GM23338 (cell line): ENCODE data around the gene SRRT. TPM values are rescaled to one million over a fixed set of nuclear protein-coding genes. Genes with fewer than 3 reads are reported as not detected.

ENCODE experiments used
- ATAC-seq: fragments of 200-7000 bp; cut with Tn5 transposase; 3 replicates; pipeline ENCODE4 v1.9.1; 2020
- DNase-seq: peaks from one replicate; pipeline ENCODE4 v3.0.0-alpha.2; 2015; ENCODE audit warnings: low spot score
- H2AFZ ChIP-seq: fragments of 200-600 bp; sonication (generic); 2 replicates; pipeline ENCODE4 v1.8.0; 2016; ENCODE audit warnings: antibody characterized with exemption, mild to moderate bottlenecking, moderate library complexity
- H3F3A ChIP-seq: fragments of 200-600 bp; sonication (generic); replicated peaks from 2 replicates; pipeline ENCODE4 v1.8.0; 2017; ENCODE audit warnings: antibody characterized with exemption, mixed run types, low read depth
- H3K27ac ChIP-seq: fragments of 200-600 bp; sonication (generic); 2 replicates; pipeline ENCODE4 v1.6.1; 2016; ENCODE audit warnings: low read depth
- H3K27me3 ChIP-seq: fragments of 200-600 bp; sonication (generic); 2 replicates; pipeline ENCODE4 v1.8.0; 2016; ENCODE audit warnings: mild to moderate bottlenecking, mixed run types, moderate library complexity; ENCODE audit not compliant: insufficient read depth
- H3K36me3 ChIP-seq: fragments of 200-600 bp; sonication (generic); 2 replicates; pipeline ENCODE4 v1.8.0; 2016; ENCODE audit warnings: mild to moderate bottlenecking; ENCODE audit not compliant: insufficient read depth
- H3K4me1 ChIP-seq: fragments of 200-600 bp; sonication (generic); 2 replicates; pipeline ENCODE4 v1.8.0; 2016; ENCODE audit warnings: mild to moderate bottlenecking, moderate library complexity; ENCODE audit not compliant: insufficient read depth
- H3K4me2 ChIP-seq: fragments of 200-600 bp; sonication (generic); 2 replicates; pipeline ENCODE4 v1.7.1; 2017; ENCODE audit warnings: mixed run types
- H3K4me3 ChIP-seq: fragments of 200-600 bp; sonication (generic); 2 replicates; pipeline ENCODE4 v1.6.1; 2016; ENCODE audit warnings: mixed run types
- H3K79me2 ChIP-seq: fragments of 200-600 bp; sonication (generic); replicated peaks from 2 replicates; pipeline ENCODE4 v1.8.0; 2017; ENCODE audit warnings: mild to moderate bottlenecking; ENCODE audit not compliant: insufficient read depth
- H3K9me2 ChIP-seq: fragments of 200-600 bp; sonication (generic); 2 replicates; pipeline ENCODE4 v1.8.0; 2017; ENCODE audit not compliant: insufficient read depth
- H4K20me1 ChIP-seq: fragments of 200-600 bp; sonication (generic); replicated peaks from 2 replicates; pipeline ENCODE4 v1.8.0; 2017; ENCODE audit warnings: mild to moderate bottlenecking; ENCODE audit not compliant: insufficient read depth
- H3K27ac Mint-ChIP-seq: 2 replicates; pipeline ENCODE4 v1.8.0; 2020; ENCODE audit warnings: inconsistent platforms, mild to moderate bottlenecking, moderate library complexity, mixed read lengths
- H3K27me3 Mint-ChIP-seq: 3 replicates; pipeline ENCODE4 v1.8.0; 2022; ENCODE audit warnings: low read depth, mild to moderate bottlenecking, moderate library complexity, mixed read lengths, inconsistent platforms; ENCODE audit not compliant: insufficient read depth, poor library complexity
- H3K36me3 Mint-ChIP-seq: 3 replicates; pipeline ENCODE4 v1.8.0; 2021; ENCODE audit warnings: low read depth, mild to moderate bottlenecking, inconsistent platforms, moderate library complexity, mixed read lengths
- H3K4me1 Mint-ChIP-seq: 3 replicates; pipeline ENCODE4 v1.8.0; 2020; ENCODE audit warnings: mild to moderate bottlenecking, inconsistent platforms, mixed read lengths
- H3K4me3 Mint-ChIP-seq: 3 replicates; pipeline ENCODE4 v1.8.0; 2021; ENCODE audit warnings: moderate library complexity, mild to moderate bottlenecking, inconsistent platforms, mixed read lengths
- H3K9me3 Mint-ChIP-seq: 3 replicates; pipeline ENCODE4 v1.8.0; 2020; ENCODE audit warnings: moderate library complexity, mild to moderate bottlenecking, inconsistent platforms, mixed read lengths
- CTCF ChIP-seq, 2 experiments: fragments of 200-600 bp in 1 of 2; sonication (generic) in 1 of 2; conservative IDR thresholded peaks; 2 replicates each; pipeline versions ENCODE4 v1.5.1 to v1.6.1; 2016 to 2017; ENCODE audit warnings: antibody characterized with exemption in 2 of 2, low read depth in 2 of 2, mild to moderate bottlenecking in 2 of 2, moderate library complexity in 1 of 2
- ETS1 ChIP-seq: IDR thresholded peaks from 2 replicates; pipeline ENCODE4 v1.6.1; 2016; ENCODE audit warnings: antibody characterized with exemption
- EZH2 ChIP-seq: fragments of 200-600 bp; sonication (generic); IDR thresholded peaks from one replicate; pipeline ENCODE4 v1.8.0; 2017; ENCODE audit warnings: antibody characterized with exemption, mild to moderate bottlenecking, low read depth; ENCODE audit not compliant: unreplicated experiment
- EZH2phosphoT487 ChIP-seq: fragments of 200-600 bp; sonication (generic); IDR thresholded peaks from one replicate; pipeline ENCODE4 v1.8.1; 2018; ENCODE audit warnings: antibody characterized with exemption; ENCODE audit not compliant: unreplicated experiment
- NANOG ChIP-seq: IDR thresholded peaks from 2 replicates; pipeline ENCODE4 v1.6.1; 2016; ENCODE audit warnings: antibody characterized with exemption, borderline replicate concordance
- POLR2AphosphoS5 ChIP-seq: IDR thresholded peaks from 2 replicates; pipeline ENCODE4 v1.6.1; 2016; ENCODE audit warnings: antibody characterized with exemption, low read depth
- REST ChIP-seq: IDR thresholded peaks from one replicate; pipeline ENCODE4 v1.6.1; 2018; ENCODE audit warnings: antibody characterized with exemption; ENCODE audit not compliant: unreplicated experiment
- STAT1 ChIP-seq: IDR thresholded peaks from one replicate; pipeline ENCODE4 v1.6.1; 2016; ENCODE audit warnings: antibody characterized with exemption; ENCODE audit not compliant: unreplicated experiment
- ZNF114 ChIP-seq: fragments of 250-450 bp; sonication (Bioruptor Pico); IDR thresholded peaks from 2 replicates; pipeline ENCODE4 v1.5.0; 2020; ENCODE audit warnings: mild to moderate bottlenecking, moderate library complexity
- ZNF462 ChIP-seq: fragments of 250-450 bp; sonication (Bioruptor Pico); IDR thresholded peaks from 2 replicates; pipeline ENCODE4 v1.5.0; 2020; ENCODE audit warnings: mild to moderate bottlenecking, moderate library complexity
- polyA plus RNA-seq: library from polyadenylated mRNA; unstranded; fragments of >200 nt; fragmentation: Nextera tagmentation; extraction: Ambion mirVana; gene quantifications from 2 replicates; pipeline ENCODE4 v1.2.1, GENCODE V29; 2016
- total RNA-seq: library from RNA; depleted of rRNA; stranded (reverse); fragments of >200 nt; shearing (Covaris generic); gene quantifications from 2 replicates; pipeline ENCODE4 v1.2.3, GENCODE V29; 2014

The SRRT gene
- total and polyA plus RNA-seq, 2 experiments from 2014 or later: 113 to 140 TPM

GRCh38 chr7:100881136-100881535, 6.2 kb downstream of the SRRT start (continued):
- no peak for TF ChIP-seq ZNF462
- TF ChIP-seq EZH2phosphoT487: no peak
- no peak for TF ChIP-seq STAT1
- no peak for TF ChIP-seq POLR2AphosphoS5
- no peak for TF ChIP-seq EZH2
- TF ChIP-seq NANOG: no peak
- TF ChIP-seq ZNF114: no peak
- no peak for TF ChIP-seq CTCF (conservative IDR thresholded peaks at IDR 0.05; ENCODE audit: low read depth in 2 of 2)

- Histone ChIP-seq H3K4me2 (no peak overlapping the region), H3K4me3 (no peak overlapping the region), H2AFZ (no peak overlapping the region), H3K27ac (no peak overlapping the region), H3K36me3 (peaks cover 56% of the 10 kb centered on the region), H3F3A (peaks cover 45% of the 10 kb centered on the region), H3K27me3 (no peaks in the 10 kb centered on the region), H3K4me1 (no peaks in the 10 kb centered on the region; the same call in none of the 2 replicates), H3K9me2 (no peaks in the 10 kb centered on the region), H4K20me1 (peaks cover 50% of the 10 kb centered on the region), H3K79me2 (peaks cover 57% of the 10 kb centered on the region)
- Mint-ChIP-seq H3K9me3 (no peaks in the 10 kb centered on the region; the same call in 2 of the 3 replicates), H3K27me3 (peaks cover 7% of the 10 kb centered on the region), H3K4me1 (peaks cover 33% of the 10 kb centered on the region), H3K27ac (no peak overlapping the region), H3K4me3 (no peak overlapping the region), H3K36me3 (peaks cover 96% of the 10 kb centered on the region)
- DNase-seq: no peak
- ATAC-seq: no peak
- no peak for TF ChIP-seq REST
- TF ChIP-seq ETS1: no peak
- no peak for TF ChIP-seq EZH2
- TF ChIP-seq CTCF (conservative IDR thresholded peaks at IDR 0.05; ENCODE audit: low read depth in 2 of 2): no peak
These were observed 7.3 kb downstream of the SRRT start for GRCh38 chr7:100882201-100882600.
